SU-DHL-6 (cell line): Measurements from ENCODE around the gene HSD3B7.
"Not testable (repeated sequence)": the region's sequence is repeated elsewhere in the genome, so short reads cannot be mapped to it uniquely, and the experiment has no call there.

Experiments used
- H2AFZ ChIP-seq: fragments of 200-600 bp; sonication (generic); 2 replicates; pipeline ENCODE4 v1.6.1; 2014; ENCODE audit warnings: low read depth, mild to moderate bottlenecking, moderate library complexity, mixed read lengths, antibody characterized with exemption, low read length; ENCODE audit not compliant: severe bottlenecking
- H3F3A ChIP-seq: fragments of 200-600 bp; shearing (Covaris generic); 2 replicates; pipeline ENCODE4 v1.6.0; 2016; ENCODE audit warnings: antibody characterized with exemption, mild to moderate bottlenecking; ENCODE audit not compliant: insufficient read depth
- H3K27ac ChIP-seq: fragments of 200-600 bp; sonication (generic); 2 replicates; pipeline ENCODE4 v1.5.1; 2016; ENCODE audit warnings: low read depth, mild to moderate bottlenecking, low read length, moderate library complexity, mixed read lengths
- H3K27me3 ChIP-seq: fragments of 200-600 bp; sonication (generic), shearing (Covaris generic); 2 replicates; pipeline ENCODE4 v1.6.0; 2014; ENCODE audit warnings: mild to moderate bottlenecking, low read length
- H3K36me3 ChIP-seq: fragments of 200-600 bp; sonication (generic); 2 replicates; pipeline ENCODE4 v1.6.1; 2014; ENCODE audit warnings: mild to moderate bottlenecking, low read length, mixed read lengths
- H3K4me2 ChIP-seq: fragments of 300-600, 200-600 bp; shearing (Covaris generic), sonication (generic); 2 replicates; pipeline ENCODE4 v1.6.0; 2014; ENCODE audit warnings: low read length, low read depth, mild to moderate bottlenecking; ENCODE audit not compliant: poor library complexity, severe bottlenecking
- H3K4me3 ChIP-seq: fragments of 200-600 bp; sonication (generic); 2 replicates; pipeline ENCODE4 v1.5.1; 2014; ENCODE audit warnings: antibody characterized with exemption, low read length, mild to moderate bottlenecking, mixed read lengths; ENCODE audit not compliant: insufficient read depth, poor library complexity, severe bottlenecking
- H3K79me2 ChIP-seq: fragments of 200-600 bp; sonication (generic); 2 replicates; pipeline ENCODE4 v1.6.1; 2014; ENCODE audit warnings: mild to moderate bottlenecking, low read length, moderate library complexity; ENCODE audit not compliant: insufficient read depth
- H3K9ac ChIP-seq: fragments of 200-600 bp; sonication (generic); 2 replicates; pipeline ENCODE4 v1.7.0; 2014; ENCODE audit warnings: mild to moderate bottlenecking, low read length
- H3K9me2 ChIP-seq: fragments of 200-600 bp; sonication (generic); replicated peaks from 2 replicates; pipeline ENCODE4 v1.6.1; 2014; ENCODE audit warnings: low read length; ENCODE audit not compliant: insufficient read depth
- H3K9me3 ChIP-seq: fragments of 200-600 bp; sonication (generic); 2 replicates; pipeline ENCODE4 v1.6.1; 2014; ENCODE audit warnings: low read length, mixed read lengths; ENCODE audit not compliant: insufficient read depth
- H4K20me1 ChIP-seq: fragments of 200-600 bp; sonication (generic); 2 replicates; pipeline ENCODE4 v1.6.1; 2014; ENCODE audit warnings: low read depth, mild to moderate bottlenecking, antibody characterized with exemption, low read length, moderate library complexity, mixed read lengths
- EZH2phosphoT487 ChIP-seq: fragments of 200-600 bp; sonication (generic), shearing (Covaris generic); conservative IDR thresholded peaks from 2 replicates; pipeline ENCODE4 v1.6.1; 2018; ENCODE audit warnings: mild to moderate bottlenecking, antibody characterized with exemption, low read length, moderate library complexity, mixed read lengths
- TF ChIP-seq, protein P1 (sequence below): fragments of 200-600 bp; sonication (generic); IDR thresholded peaks from one replicate; pipeline ENCODE4 v1.5.1; 2017; ENCODE audit warnings: antibody characterized with exemption, mild to moderate bottlenecking, low read length, moderate library complexity; ENCODE audit not compliant: insufficient read depth, poor library complexity, severe bottlenecking

Gene HSD3B7

GRCh38 chr16:30984669-30985400, at the start of gene HSD3B7:
Gene HSD3B7, plus strand, starts transcription at chr16:30985207. Its CDS starts 452 bp downstream, at chr16:30985659.
- Histone ChIP-seq H3K9me2 (no peaks in the 10 kb centered on the region), H2AFZ (no peak within 1 kb of the TSS), H3K4me2 (no peak within 1 kb of the TSS), H3F3A (no peaks in the 10 kb centered on the region; the same call in 1 of the 2 replicates), H3K27me3 (no peaks in the 10 kb centered on the region), H3K4me3 (no peak within 1 kb of the TSS), H3K9me3 (no peaks in the 10 kb centered on the region), H3K27ac (no peak within 1 kb of the TSS), H4K20me1 (no peaks in the 10 kb centered on the region), H3K9ac (no peak within 1 kb of the TSS), H3K36me3 (no peaks in the 10 kb centered on the region), H3K79me2 (no peaks in the 10 kb centered on the region)
- no peak for TF ChIP-seq EZH2phosphoT487
- TF ChIP-seq, protein P1, sequence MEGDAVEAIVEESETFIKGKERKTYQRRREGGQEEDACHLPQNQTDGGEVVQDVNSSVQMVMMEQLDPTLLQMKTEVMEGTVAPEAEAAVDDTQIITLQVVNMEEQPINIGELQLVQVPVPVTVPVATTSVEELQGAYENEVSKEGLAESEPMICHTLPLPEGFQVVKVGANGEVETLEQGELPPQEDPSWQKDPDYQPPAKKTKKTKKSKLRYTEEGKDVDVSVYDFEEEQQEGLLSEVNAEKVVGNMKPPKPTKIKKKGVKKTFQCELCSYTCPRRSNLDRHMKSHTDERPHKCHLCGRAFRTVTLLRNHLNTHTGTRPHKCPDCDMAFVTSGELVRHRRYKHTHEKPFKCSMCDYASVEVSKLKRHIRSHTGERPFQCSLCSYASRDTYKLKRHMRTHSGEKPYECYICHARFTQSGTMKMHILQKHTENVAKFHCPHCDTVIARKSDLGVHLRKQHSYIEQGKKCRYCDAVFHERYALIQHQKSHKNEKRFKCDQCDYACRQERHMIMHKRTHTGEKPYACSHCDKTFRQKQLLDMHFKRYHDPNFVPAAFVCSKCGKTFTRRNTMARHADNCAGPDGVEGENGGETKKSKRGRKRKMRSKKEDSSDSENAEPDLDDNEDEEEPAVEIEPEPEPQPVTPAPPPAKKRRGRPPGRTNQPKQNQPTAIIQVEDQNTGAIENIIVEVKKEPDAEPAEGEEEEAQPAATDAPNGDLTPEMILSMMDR = peak; percentile 82

- TF ChIP-seq EZH2phosphoT487 = no peak
- TF ChIP-seq, protein P1 = no peak
- H3K36me3 ChIP-seq = no peaks in the 10 kb centered on the region
- no peak overlapping the region for H3K9ac ChIP-seq
- H3K9me2 ChIP-seq = no peaks in the 10 kb centered on the region
- H4K20me1 ChIP-seq = no peaks in the 10 kb centered on the region
- no peak overlapping the region for H3K27ac ChIP-seq
- H3K79me2 ChIP-seq = no peaks in the 10 kb centered on the region
- no peaks in the 10 kb centered on the region for H3K9me3 ChIP-seq
- no peaks in the 10 kb centered on the region for H3F3A ChIP-seq
- H2AFZ ChIP-seq = no peak overlapping the region
- no peaks in the 10 kb centered on the region for H3K27me3 ChIP-seq
- H3K4me3 ChIP-seq = no peak overlapping the region
- no peak overlapping the region for H3K4me2 ChIP-seq
These were observed 47.3 kb upstream of the HSD3B7 start for GRCh38 chr16:30937692-30938091.

- not testable (repeated sequence) for H2AFZ ChIP-seq, H3K27me3 ChIP-seq, H3K79me2 ChIP-seq, H3K9me2 ChIP-seq, H3K9ac ChIP-seq, H3F3A ChIP-seq, H3K4me3 ChIP-seq, H3K27ac ChIP-seq, H3K36me3 ChIP-seq, H4K20me1 ChIP-seq, H3K4me2 ChIP-seq, H3K9me3 ChIP-seq
These were observed 45.4 kb upstream of the HSD3B7 start for GRCh38 chr16:30939571-30939970.
